OCI-LY3 (cell line): ENCODE results near the gene ELF3.

Experiments used
- EZH2phosphoT487 ChIP-seq: fragments of 200-600 bp; shearing (Covaris generic); IDR thresholded peaks from 2 replicates; pipeline ENCODE4 v1.6.1; 2018; ENCODE audit warnings: antibody characterized with exemption, mixed run types, low read depth
- TF ChIP-seq, protein P1 (sequence below): fragments of 200-600, 300-600 bp; sonication (generic); IDR thresholded peaks from 2 replicates; pipeline ENCODE4 v1.5.1; 2014; ENCODE audit warnings: antibody characterized with exemption, low read length, low read depth

DNA sequence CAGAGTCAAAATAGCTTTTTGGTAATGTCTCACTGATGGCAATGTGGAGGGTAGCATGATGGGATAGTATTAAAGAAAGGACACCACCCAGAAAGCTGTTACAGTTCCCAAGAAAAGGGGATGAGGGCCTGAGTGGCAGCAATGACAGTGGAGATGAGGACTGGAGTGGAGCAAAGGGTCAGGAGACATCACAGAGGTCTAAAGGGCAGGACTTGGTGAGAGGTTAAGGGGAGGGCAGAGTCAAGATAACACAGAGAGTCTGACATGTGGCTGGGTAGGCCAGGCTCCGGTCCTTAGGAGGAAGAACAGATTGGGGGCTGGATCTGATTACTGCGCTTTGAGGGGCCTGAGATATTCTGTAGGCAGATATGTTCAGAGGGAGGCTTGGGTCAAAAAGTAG lies 19.3 kb downstream of the ELF3 start:
- TF ChIP-seq, protein P1, sequence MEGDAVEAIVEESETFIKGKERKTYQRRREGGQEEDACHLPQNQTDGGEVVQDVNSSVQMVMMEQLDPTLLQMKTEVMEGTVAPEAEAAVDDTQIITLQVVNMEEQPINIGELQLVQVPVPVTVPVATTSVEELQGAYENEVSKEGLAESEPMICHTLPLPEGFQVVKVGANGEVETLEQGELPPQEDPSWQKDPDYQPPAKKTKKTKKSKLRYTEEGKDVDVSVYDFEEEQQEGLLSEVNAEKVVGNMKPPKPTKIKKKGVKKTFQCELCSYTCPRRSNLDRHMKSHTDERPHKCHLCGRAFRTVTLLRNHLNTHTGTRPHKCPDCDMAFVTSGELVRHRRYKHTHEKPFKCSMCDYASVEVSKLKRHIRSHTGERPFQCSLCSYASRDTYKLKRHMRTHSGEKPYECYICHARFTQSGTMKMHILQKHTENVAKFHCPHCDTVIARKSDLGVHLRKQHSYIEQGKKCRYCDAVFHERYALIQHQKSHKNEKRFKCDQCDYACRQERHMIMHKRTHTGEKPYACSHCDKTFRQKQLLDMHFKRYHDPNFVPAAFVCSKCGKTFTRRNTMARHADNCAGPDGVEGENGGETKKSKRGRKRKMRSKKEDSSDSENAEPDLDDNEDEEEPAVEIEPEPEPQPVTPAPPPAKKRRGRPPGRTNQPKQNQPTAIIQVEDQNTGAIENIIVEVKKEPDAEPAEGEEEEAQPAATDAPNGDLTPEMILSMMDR: no peak
- TF ChIP-seq EZH2phosphoT487: no peak
